PC-9 (cell line): ENCODE measurements around the gene TTLL1. TPM values are rescaled to one million over a fixed set of nuclear protein-coding genes. Genes with fewer than 3 reads are reported as not detected.
"Not testable (repeated sequence)": the region's sequence is repeated elsewhere in the genome, so short reads cannot be mapped to it uniquely, and the experiment has no call there.

Source experiments
- BruUV-seq: library from RNA; stranded (reverse); fragments of 400-500 nt; replicated peaks from 2 replicates; lab custom pipeline; 2021; lab: Mats Ljungman, UMichigan
- CTCF ChIA-PET: fragments of 300-600 bp; sonication (Branson Sonifier 250); formaldehyde crosslinking; loops from one replicate; lab custom pipeline; 2022; ENCODE audit warnings: antibody characterized with exemption; lab: Charles Lee
- POLR2A ChIA-PET: fragments of 300-600 bp; sonication (Branson Sonifier 250); formaldehyde crosslinking; loops from one replicate; lab custom pipeline; 2022; ENCODE audit warnings: antibody characterized with exemption; ENCODE audit not compliant: unreplicated experiment; lab: Charles Lee
- DNase-seq, 2 experiments: peaks; one replicate each; pipeline versions ENCODE4 v3.0.0 to v3.0.0-alpha.2; 2015 to 2022; ENCODE audit warnings: mixed read lengths in 1 of 2
- H2AFZ ChIP-seq: fragments of 200-600 bp; sonication (generic); 2 replicates; pipeline ENCODE4 v1.8.1; 2017; ENCODE audit warnings: antibody characterized with exemption
- H3F3A ChIP-seq: fragments of 200-600 bp; sonication (generic); 2 replicates; pipeline ENCODE4 v1.8.1; 2017; ENCODE audit warnings: antibody characterized with exemption, mild to moderate bottlenecking, low read depth; ENCODE audit not compliant: insufficient read depth
- H3K27ac ChIP-seq: fragments of 200-600 bp; sonication (generic); 2 replicates; pipeline ENCODE4 v1.6.1; 2016; ENCODE audit warnings: mixed run types
- H3K27me3 ChIP-seq: fragments of 200-600 bp; sonication (generic); 2 replicates; pipeline ENCODE4 v1.6.1; 2016; ENCODE audit warnings: low read depth, mixed run types; ENCODE audit not compliant: insufficient read depth
- H3K36me3 ChIP-seq: fragments of 200-600 bp; sonication (generic); 2 replicates; pipeline ENCODE4 v1.6.1; 2016; ENCODE audit warnings: low read depth, mixed run types
- H3K4me1 ChIP-seq: fragments of 200-600 bp; sonication (generic); replicated peaks from 2 replicates; pipeline ENCODE4 v1.6.1; 2016; ENCODE audit warnings: mixed run types; ENCODE audit not compliant: insufficient read depth
- H3K4me2 ChIP-seq: fragments of 200-600 bp; sonication (generic); 2 replicates; pipeline ENCODE4 v1.6.1; 2017; ENCODE audit warnings: mixed run types
- H3K4me3 ChIP-seq: fragments of 200-600 bp; sonication (generic); 2 replicates; pipeline ENCODE4 v1.6.1; 2016; ENCODE audit warnings: mixed run types
- H3K79me2 ChIP-seq: fragments of 200-600 bp; sonication (generic); 2 replicates; pipeline ENCODE4 v1.6.1; 2017; ENCODE audit warnings: low read depth, mixed run types
- H3K9me2 ChIP-seq: fragments of 200-600 bp; sonication (generic); 2 replicates; pipeline ENCODE4 v1.8.1; 2017; ENCODE audit warnings: mild to moderate bottlenecking; ENCODE audit not compliant: insufficient read depth
- H3K9me3 ChIP-seq: fragments of 200-600 bp; sonication (generic); 2 replicates; pipeline ENCODE4 v1.8.1; 2016; ENCODE audit warnings: low read depth; ENCODE audit not compliant: insufficient read depth
- H4K20me1 ChIP-seq: fragments of 200-600 bp; sonication (generic); 2 replicates; pipeline ENCODE4 v1.8.1; 2017; ENCODE audit not compliant: insufficient read depth
- EZH2 ChIP-seq: fragments of 200-600 bp; sonication (generic); IDR thresholded peaks from 2 replicates; pipeline ENCODE4 v1.8.0; 2017; ENCODE audit warnings: antibody characterized with exemption, low read depth
- intact Hi-C: fragments of 100-400 bp; cut with micrococcal nuclease; formaldehyde crosslinking; loops from one replicate; pipeline ENCODE4 v1.10.0; 2022; ENCODE audit not compliant: unreplicated experiment
- total RNA-seq: library from RNA; stranded (reverse); gene quantifications from 2 replicates; pipeline ENCODE4 v1.2.3, GENCODE V29; 2021
- TF ChIP-seq, protein P1 (sequence below): fragments of 200-600 bp; sonication (generic); conservative IDR thresholded peaks from 2 replicates; pipeline ENCODE4 v1.6.1; 2017; ENCODE audit warnings: mixed run types, antibody characterized with exemption, mild to moderate bottlenecking, moderate library complexity

The TTLL1 gene
- total RNA-seq, 1 experiment from 2014 or later: 7.8 TPM

- H4K20me1 ChIP-seq: peaks cover 11% of the 10 kb centered on the region
- DNase-seq: no peak
- H3K4me2 ChIP-seq: no peak overlapping the region
- peaks cover 22% of the 10 kb centered on the region; the same call in 1 of the 2 replicates for H3F3A ChIP-seq
- peaks cover 26% of the 10 kb centered on the region for H3K4me1 ChIP-seq
- no TSS peak for BruUV-seq
- H3K9me2 ChIP-seq: no peaks in the 10 kb centered on the region
- POLR2A ChIA-PET: interaction anchor here (0.5 kb wide), 1 partner anchor 84 kb away, joined by 3 read pairs; no protein-coding TSS in a partner anchor
- H3K79me2 ChIP-seq: peaks cover 19% of the 10 kb centered on the region
- TF ChIP-seq EZH2: no peak
- TF ChIP-seq, protein P1, sequence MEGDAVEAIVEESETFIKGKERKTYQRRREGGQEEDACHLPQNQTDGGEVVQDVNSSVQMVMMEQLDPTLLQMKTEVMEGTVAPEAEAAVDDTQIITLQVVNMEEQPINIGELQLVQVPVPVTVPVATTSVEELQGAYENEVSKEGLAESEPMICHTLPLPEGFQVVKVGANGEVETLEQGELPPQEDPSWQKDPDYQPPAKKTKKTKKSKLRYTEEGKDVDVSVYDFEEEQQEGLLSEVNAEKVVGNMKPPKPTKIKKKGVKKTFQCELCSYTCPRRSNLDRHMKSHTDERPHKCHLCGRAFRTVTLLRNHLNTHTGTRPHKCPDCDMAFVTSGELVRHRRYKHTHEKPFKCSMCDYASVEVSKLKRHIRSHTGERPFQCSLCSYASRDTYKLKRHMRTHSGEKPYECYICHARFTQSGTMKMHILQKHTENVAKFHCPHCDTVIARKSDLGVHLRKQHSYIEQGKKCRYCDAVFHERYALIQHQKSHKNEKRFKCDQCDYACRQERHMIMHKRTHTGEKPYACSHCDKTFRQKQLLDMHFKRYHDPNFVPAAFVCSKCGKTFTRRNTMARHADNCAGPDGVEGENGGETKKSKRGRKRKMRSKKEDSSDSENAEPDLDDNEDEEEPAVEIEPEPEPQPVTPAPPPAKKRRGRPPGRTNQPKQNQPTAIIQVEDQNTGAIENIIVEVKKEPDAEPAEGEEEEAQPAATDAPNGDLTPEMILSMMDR: no peak
- no peak overlapping the region for H3K27ac ChIP-seq
- H3K27me3 ChIP-seq: no peaks in the 10 kb centered on the region
- H3K36me3 ChIP-seq: no peaks in the 10 kb centered on the region
- CTCF ChIA-PET: no interaction called here
- H3K9me3 ChIP-seq: no peaks in the 10 kb centered on the region
- no peak overlapping the region for H3K4me3 ChIP-seq
- intact Hi-C loops: no loop called here
- no peak overlapping the region for H2AFZ ChIP-seq
Measured at GRCh38 chr22:43017525-43018460, 71.4 kb downstream of the TTLL1 start.

DNA sequence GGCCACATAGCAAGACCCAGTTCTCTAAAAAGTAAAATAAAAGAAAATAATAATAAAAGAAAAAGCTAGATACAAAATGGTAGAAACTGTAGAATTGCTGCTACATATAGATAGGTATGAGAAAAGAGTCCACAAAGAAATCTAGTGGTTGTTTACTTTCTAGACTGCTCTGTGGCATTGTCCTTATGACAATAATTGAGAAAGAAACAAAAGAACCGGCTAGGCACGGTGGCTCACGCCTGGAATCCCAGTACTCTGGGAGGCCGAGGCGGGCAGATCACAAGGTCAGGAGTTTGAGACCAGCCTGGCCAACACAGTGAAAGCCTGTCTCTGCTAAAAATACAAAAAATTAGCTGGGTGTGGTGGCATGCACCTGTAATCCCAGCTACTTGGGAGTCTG is 73.0 kb downstream of the TTLL1 start:
- Histone ChIP-seq H3K4me1 (peaks cover 42% of the 10 kb centered on the region), H3K79me2 (peaks cover 35% of the 10 kb centered on the region), H3F3A (peaks cover 29% of the 10 kb centered on the region; the same call in 1 of the 2 replicates), H4K20me1 (peaks cover 15% of the 10 kb centered on the region), H3K4me2 (peak overlapping the region; percentile 89), H3K4me3 (peak overlapping the region; percentile 66; the same call in 1 of the 2 replicates)
- H3K9me3 ChIP-seq, H3K27me3 ChIP-seq, H3K36me3 ChIP-seq, BruUV-seq, H2AFZ ChIP-seq, intact Hi-C loops, DNase-seq, H3K27ac ChIP-seq, H3K9me2 ChIP-seq: not testable (repeated sequence)
- CTCF ChIA-PET: interaction anchor here (0.7 kb wide), 1 partner anchor 702 kb away, joined by 10 read pairs; no protein-coding TSS in a partner anchor
- POLR2A ChIA-PET: interaction anchor here (0.7 to 2.0 kb wide), 2 partner anchors 21 to 328 kb away, joined by 4 to 13 read pairs; no protein-coding TSS in a partner anchor

GRCh38 chr22:43015677-43016042 is 73.5 kb downstream of the TTLL1 start:
- no peaks in the 10 kb centered on the region for H3K27me3 ChIP-seq
- peak overlapping the region; percentile 66 for H3K4me3 ChIP-seq
- H3K79me2 ChIP-seq: peaks cover 40% of the 10 kb centered on the region
- peak overlapping the region; percentile 81 for H2AFZ ChIP-seq
- intact Hi-C loops: loop anchor here (2.0 kb wide), 1 partner anchor 21 kb away; no protein-coding TSS in a partner anchor
- H3K36me3 ChIP-seq: no peaks in the 10 kb centered on the region
- ChIA-PET CTCF (interaction anchor here (0.6 kb wide), 3 partner anchors 18 to 115 kb away, joined by 3 to 7 read pairs (median 3); no protein-coding TSS in a partner anchor), POLR2A (interaction anchor here (0.6 to 2.0 kb wide), 7 partner anchors 21 to 1059 kb away, joined by 3 to 17 read pairs (median 4); no protein-coding TSS in a partner anchor)
- peaks cover 31% of the 10 kb centered on the region; the same call in 1 of the 2 replicates for H3F3A ChIP-seq
- H3K9me3 ChIP-seq: no peaks in the 10 kb centered on the region
- peaks cover 47% of the 10 kb centered on the region for H3K4me1 ChIP-seq
- peak overlapping the region; percentile 89 for H3K4me2 ChIP-seq
- no peak for DNase-seq
- H3K9me2 ChIP-seq: no peaks in the 10 kb centered on the region
- TSS peak; percentile 93 for BruUV-seq
- H3K27ac ChIP-seq: no peak overlapping the region
- TF ChIP-seq, protein P1: no peak
- TF ChIP-seq EZH2: no peak
- peaks cover 18% of the 10 kb centered on the region for H4K20me1 ChIP-seq
